A673 (cell line): ENCODE data around the gene B3GALNT2. TPM values are rescaled to one million over a fixed set of nuclear protein-coding genes. Genes with fewer than 3 reads are reported as not detected.

Source experiments
- BruUV-seq: library from RNA; stranded (reverse); fragments of 400-500 nt; replicated peaks from 2 replicates; lab custom pipeline; 2021; lab: Mats Ljungman, UMichigan
- CTCF ChIA-PET: fragments of 300-600 bp; sonication (Branson Sonifier 250); formaldehyde crosslinking; loops from one replicate; lab custom pipeline; 2022; ENCODE audit warnings: antibody characterized with exemption; lab: Charles Lee
- POLR2A ChIA-PET: fragments of 300-600 bp; sonication (Branson Sonifier 250); formaldehyde crosslinking; loops from one replicate; lab custom pipeline; 2022; ENCODE audit warnings: antibody characterized with exemption; ENCODE audit not compliant: low non-redundant PET; lab: Charles Lee
- DNase-seq: peaks from one replicate; pipeline ENCODE4 v3.0.0-alpha.2; 2015; ENCODE audit warnings: low spot score
- H3K27ac ChIP-seq: fragments of 200-600 bp; sonication (generic); 2 replicates; pipeline ENCODE4 v1.5.1; 2016; ENCODE audit warnings: mixed run types, low read depth, mild to moderate bottlenecking, mixed read lengths, antibody characterized with exemption, low read length; ENCODE audit not compliant: poor library complexity, severe bottlenecking
- H3K27me3 ChIP-seq: fragments of 200-600 bp; sonication (generic); replicated peaks from 2 replicates; pipeline ENCODE4 v1.6.1; 2017; ENCODE audit warnings: mixed run types, low read depth, mild to moderate bottlenecking, mixed read lengths, antibody characterized with exemption, low read length; ENCODE audit not compliant: insufficient read depth, poor library complexity
- H3K36me3 ChIP-seq: fragments of 200-600 bp; sonication (generic); 2 replicates; pipeline ENCODE4 v1.6.1; 2016; ENCODE audit warnings: mixed run types, mild to moderate bottlenecking, mixed read lengths, antibody characterized with exemption, low read length; ENCODE audit not compliant: insufficient read depth, poor library complexity, severe bottlenecking
- H3K4me1 ChIP-seq: fragments of 200-600 bp; sonication (generic); 2 replicates; pipeline ENCODE4 v1.6.1; 2017; ENCODE audit warnings: mixed run types, mild to moderate bottlenecking, mixed read lengths, antibody characterized with exemption, low read length; ENCODE audit not compliant: insufficient read depth, poor library complexity, severe bottlenecking
- H3K4me3 ChIP-seq: fragments of 200-600 bp; sonication (generic); 2 replicates; pipeline ENCODE4 v1.5.1; 2016; ENCODE audit warnings: low read depth, mixed run types, mild to moderate bottlenecking, mixed read lengths, low read length; ENCODE audit not compliant: poor library complexity, severe bottlenecking
- H3K9me3 ChIP-seq: fragments of 200-600 bp; sonication (generic); 2 replicates; pipeline ENCODE4 v1.6.1; 2016; ENCODE audit warnings: mixed run types, low read depth, mild to moderate bottlenecking, mixed read lengths, antibody characterized with exemption, low read length; ENCODE audit not compliant: poor library complexity, severe bottlenecking
- CTCF ChIP-seq: fragments of 300-800, 200-600 bp; sonication (generic); conservative IDR thresholded peaks from 2 replicates; pipeline ENCODE4 v1.5.1; 2017; ENCODE audit warnings: low read depth, mild to moderate bottlenecking, antibody characterized with exemption, low read length, moderate library complexity, mixed read lengths
- EZH2 ChIP-seq: fragments of 200-600 bp; sonication (generic); IDR thresholded peaks from 2 replicates; pipeline ENCODE4 v1.6.1; 2017; ENCODE audit warnings: borderline replicate concordance, low read depth, mild to moderate bottlenecking, mixed read lengths, antibody characterized with exemption, low read length; ENCODE audit not compliant: poor library complexity, severe bottlenecking
- intact Hi-C: fragments of 100-400 bp; cut with micrococcal nuclease; formaldehyde crosslinking; loops from one replicate; pipeline ENCODE4 v1.10.0; 2022; ENCODE audit not compliant: unreplicated experiment
- total RNA-seq: library from RNA; stranded (reverse); gene quantifications from 2 replicates; pipeline ENCODE4 v1.2.3, GENCODE V29; 2021

The B3GALNT2 gene
- total RNA-seq, 1 experiment from 2014 or later = 18.6 TPM

- intact Hi-C loops = no loop called here
- ChIA-PET POLR2A (no interaction called here), CTCF (no interaction called here)
- no peak for TF ChIP-seq CTCF
- TF ChIP-seq EZH2 = no peak
- no peak overlapping the region for H3K4me3 ChIP-seq
- no peaks in the 10 kb centered on the region for H3K9me3 ChIP-seq
- no peaks in the 10 kb centered on the region for H3K36me3 ChIP-seq
- H3K4me1 ChIP-seq = no peaks in the 10 kb centered on the region
- no peak overlapping the region for H3K27ac ChIP-seq
- H3K27me3 ChIP-seq = no peaks in the 10 kb centered on the region
- DNase-seq = no peak
- no TSS peak for BruUV-seq
These were observed 77.6 kb downstream of the B3GALNT2 start for GRCh38 chr1:235426680-235427079.

DNA sequence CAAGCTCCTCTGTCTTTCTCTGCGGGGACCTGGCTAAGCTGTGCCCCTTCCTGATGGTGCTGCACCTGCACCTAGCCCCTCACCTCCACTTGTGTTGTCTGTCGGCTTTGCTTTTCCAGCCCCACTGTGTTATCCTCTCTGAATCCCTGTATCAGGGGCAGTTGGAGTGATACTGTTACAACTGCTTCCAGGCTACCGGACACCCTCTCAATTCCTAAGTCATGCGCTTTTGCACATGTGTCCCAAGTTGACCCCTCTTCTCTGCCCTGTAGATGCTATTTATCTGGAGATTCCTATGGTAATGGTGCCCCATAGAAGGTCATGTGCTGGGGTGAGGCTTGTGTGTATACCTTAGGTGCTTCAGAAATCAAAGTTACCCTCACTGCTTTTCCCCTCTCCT is 78.1 kb downstream of the B3GALNT2 start:
- H3K4me3 ChIP-seq = no peak overlapping the region
- no TSS peak for BruUV-seq
- POLR2A ChIA-PET = no interaction called here

GRCh38 chr1:235425357-235425756 is 78.9 kb downstream of the B3GALNT2 start:
- Histone ChIP-seq H3K27me3 (no peaks in the 10 kb centered on the region), H3K4me3 (no peak overlapping the region), H3K27ac (no peak overlapping the region), H3K9me3 (no peaks in the 10 kb centered on the region), H3K36me3 (no peaks in the 10 kb centered on the region), H3K4me1 (no peaks in the 10 kb centered on the region)
- no peak for TF ChIP-seq EZH2
- no peak for TF ChIP-seq CTCF
- DNase-seq = no peak
- no TSS peak for BruUV-seq
- CTCF ChIA-PET = no interaction called here
- intact Hi-C loops = no loop called here
- POLR2A ChIA-PET = no interaction called here

More for the DNA sequence above, 78.1 kb downstream of the B3GALNT2 start:
- Histone ChIP-seq H3K9me3 (no peaks in the 10 kb centered on the region), H3K36me3 (no peaks in the 10 kb centered on the region), H3K27me3 (no peaks in the 10 kb centered on the region), H3K27ac (no peak overlapping the region), H3K4me1 (no peaks in the 10 kb centered on the region)
- CTCF ChIA-PET = no interaction called here
- intact Hi-C loops = no loop called here
- TF ChIP-seq EZH2 (no peak), CTCF (no peak)
- DNase-seq = no peak
